ENCODE measurements around the gene GPR65. TPM values are rescaled to one million over a fixed set of nuclear protein-coding genes. Genes with fewer than 3 reads are reported as not detected.

Gene GPR65
- total and polyA plus RNA-seq, 10 of the 15 experiments (the other 5 are each of a cell fraction or from before 2014, with no cell fraction given): 4.4 to 14.7 (median 9.4) TPM

GRCh38 chr14:88005978-88006851, 1.3 kb downstream of the GPR65 start (continued):
- TF ChIP-seq, protein P1, sequence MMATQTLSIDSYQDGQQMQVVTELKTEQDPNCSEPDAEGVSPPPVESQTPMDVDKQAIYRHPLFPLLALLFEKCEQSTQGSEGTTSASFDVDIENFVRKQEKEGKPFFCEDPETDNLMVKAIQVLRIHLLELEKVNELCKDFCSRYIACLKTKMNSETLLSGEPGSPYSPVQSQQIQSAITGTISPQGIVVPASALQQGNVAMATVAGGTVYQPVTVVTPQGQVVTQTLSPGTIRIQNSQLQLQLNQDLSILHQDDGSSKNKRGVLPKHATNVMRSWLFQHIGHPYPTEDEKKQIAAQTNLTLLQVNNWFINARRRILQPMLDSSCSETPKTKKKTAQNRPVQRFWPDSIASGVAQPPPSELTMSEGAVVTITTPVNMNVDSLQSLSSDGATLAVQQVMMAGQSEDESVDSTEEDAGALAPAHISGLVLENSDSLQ (IDR thresholded peaks at IDR 0.05): peak; percentile 41; the same call in 1 of the 2 replicates
- TF ChIP-seq NR2C2 (IDR thresholded peaks at IDR 0.05; ENCODE audit: borderline replicate concordance, control insufficient read depth, insufficient read length, low read depth) (no peak), JUNB (IDR thresholded peaks at IDR 0.05) (peak; percentile 26; the same call in 1 of the 2 replicates), PAX5 (IDR thresholded peaks at IDR 0.05; ENCODE audit: borderline replicate concordance, low read depth, low read length) (no peak; the same call in 1 of the 2 replicates), ELK1 (IDR thresholded peaks at IDR 0.05; ENCODE audit: low read depth, low read length) (no peak), ZBED1 (IDR thresholded peaks at IDR 0.05; ENCODE audit: borderline replicate concordance) (0 out of 2 replicates have a peak, but pooled peaks have one; percentile 21), ZSCAN29 (IDR thresholded peaks at IDR 0.05) (peak; percentile 71; the same call in 1 of the 2 replicates), HCFC1 (IDR thresholded peaks at IDR 0.05; ENCODE audit: low read length) (no peak), RFX5 (IDR thresholded peaks at IDR 0.05; ENCODE audit: low read depth, low read length) (no peak), BHLHE40 (IDR thresholded peaks at IDR 0.05; ENCODE audit: borderline replicate concordance in 1 of 2, low read depth in 2 of 2, low read length in 1 of 2) (peak; percentile 47 to 58; a peak in 2 of 4 replicates), POLR2AphosphoS2 (IDR thresholded peaks at IDR 0.05; ENCODE audit: low read depth, low read length) (0 out of 2 replicates have a peak, but pooled peaks have one; percentile 64), SUPT20H (IDR thresholded peaks at IDR 0.05; ENCODE audit: borderline replicate concordance, control insufficient read depth, low read depth, low read length) (no peak), ETV6 (conservative IDR thresholded peaks at IDR 0.05 in 1 of 2, IDR thresholded peaks at IDR 0.05 in 1 of 2; ENCODE audit: borderline replicate concordance in 1 of 2, low read depth in 1 of 2) (peak in 1 of 2 experiments; percentile 60; a peak in 1 of 4 replicates), ZNF24 (IDR thresholded peaks at IDR 0.05) (peak; percentile 62), BMI1 (IDR thresholded peaks at IDR 0.05; ENCODE audit: borderline replicate concordance) (peak; percentile 39; the same call in 1 of the 2 replicates)
- TF ChIP-seq, protein P2, sequence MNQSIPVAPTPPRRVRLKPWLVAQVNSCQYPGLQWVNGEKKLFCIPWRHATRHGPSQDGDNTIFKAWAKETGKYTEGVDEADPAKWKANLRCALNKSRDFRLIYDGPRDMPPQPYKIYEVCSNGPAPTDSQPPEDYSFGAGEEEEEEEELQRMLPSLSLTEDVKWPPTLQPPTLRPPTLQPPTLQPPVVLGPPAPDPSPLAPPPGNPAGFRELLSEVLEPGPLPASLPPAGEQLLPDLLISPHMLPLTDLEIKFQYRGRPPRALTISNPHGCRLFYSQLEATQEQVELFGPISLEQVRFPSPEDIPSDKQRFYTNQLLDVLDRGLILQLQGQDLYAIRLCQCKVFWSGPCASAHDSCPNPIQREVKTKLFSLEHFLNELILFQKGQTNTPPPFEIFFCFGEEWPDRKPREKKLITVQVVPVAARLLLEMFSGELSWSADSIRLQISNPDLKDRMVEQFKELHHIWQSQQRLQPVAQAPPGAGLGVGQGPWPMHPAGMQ (IDR thresholded peaks at IDR 0.05; ENCODE audit: borderline replicate concordance): no peak
- TF ChIP-seq, protein P3, sequence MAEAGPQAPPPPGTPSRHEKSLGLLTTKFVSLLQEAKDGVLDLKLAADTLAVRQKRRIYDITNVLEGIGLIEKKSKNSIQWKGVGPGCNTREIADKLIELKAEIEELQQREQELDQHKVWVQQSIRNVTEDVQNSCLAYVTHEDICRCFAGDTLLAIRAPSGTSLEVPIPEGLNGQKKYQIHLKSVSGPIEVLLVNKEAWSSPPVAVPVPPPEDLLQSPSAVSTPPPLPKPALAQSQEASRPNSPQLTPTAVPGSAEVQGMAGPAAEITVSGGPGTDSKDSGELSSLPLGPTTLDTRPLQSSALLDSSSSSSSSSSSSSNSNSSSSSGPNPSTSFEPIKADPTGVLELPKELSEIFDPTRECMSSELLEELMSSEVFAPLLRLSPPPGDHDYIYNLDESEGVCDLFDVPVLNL (IDR thresholded peaks at IDR 0.05; ENCODE audit: low read depth, low read length): no peak
- TF ChIP-seq, protein P4, sequence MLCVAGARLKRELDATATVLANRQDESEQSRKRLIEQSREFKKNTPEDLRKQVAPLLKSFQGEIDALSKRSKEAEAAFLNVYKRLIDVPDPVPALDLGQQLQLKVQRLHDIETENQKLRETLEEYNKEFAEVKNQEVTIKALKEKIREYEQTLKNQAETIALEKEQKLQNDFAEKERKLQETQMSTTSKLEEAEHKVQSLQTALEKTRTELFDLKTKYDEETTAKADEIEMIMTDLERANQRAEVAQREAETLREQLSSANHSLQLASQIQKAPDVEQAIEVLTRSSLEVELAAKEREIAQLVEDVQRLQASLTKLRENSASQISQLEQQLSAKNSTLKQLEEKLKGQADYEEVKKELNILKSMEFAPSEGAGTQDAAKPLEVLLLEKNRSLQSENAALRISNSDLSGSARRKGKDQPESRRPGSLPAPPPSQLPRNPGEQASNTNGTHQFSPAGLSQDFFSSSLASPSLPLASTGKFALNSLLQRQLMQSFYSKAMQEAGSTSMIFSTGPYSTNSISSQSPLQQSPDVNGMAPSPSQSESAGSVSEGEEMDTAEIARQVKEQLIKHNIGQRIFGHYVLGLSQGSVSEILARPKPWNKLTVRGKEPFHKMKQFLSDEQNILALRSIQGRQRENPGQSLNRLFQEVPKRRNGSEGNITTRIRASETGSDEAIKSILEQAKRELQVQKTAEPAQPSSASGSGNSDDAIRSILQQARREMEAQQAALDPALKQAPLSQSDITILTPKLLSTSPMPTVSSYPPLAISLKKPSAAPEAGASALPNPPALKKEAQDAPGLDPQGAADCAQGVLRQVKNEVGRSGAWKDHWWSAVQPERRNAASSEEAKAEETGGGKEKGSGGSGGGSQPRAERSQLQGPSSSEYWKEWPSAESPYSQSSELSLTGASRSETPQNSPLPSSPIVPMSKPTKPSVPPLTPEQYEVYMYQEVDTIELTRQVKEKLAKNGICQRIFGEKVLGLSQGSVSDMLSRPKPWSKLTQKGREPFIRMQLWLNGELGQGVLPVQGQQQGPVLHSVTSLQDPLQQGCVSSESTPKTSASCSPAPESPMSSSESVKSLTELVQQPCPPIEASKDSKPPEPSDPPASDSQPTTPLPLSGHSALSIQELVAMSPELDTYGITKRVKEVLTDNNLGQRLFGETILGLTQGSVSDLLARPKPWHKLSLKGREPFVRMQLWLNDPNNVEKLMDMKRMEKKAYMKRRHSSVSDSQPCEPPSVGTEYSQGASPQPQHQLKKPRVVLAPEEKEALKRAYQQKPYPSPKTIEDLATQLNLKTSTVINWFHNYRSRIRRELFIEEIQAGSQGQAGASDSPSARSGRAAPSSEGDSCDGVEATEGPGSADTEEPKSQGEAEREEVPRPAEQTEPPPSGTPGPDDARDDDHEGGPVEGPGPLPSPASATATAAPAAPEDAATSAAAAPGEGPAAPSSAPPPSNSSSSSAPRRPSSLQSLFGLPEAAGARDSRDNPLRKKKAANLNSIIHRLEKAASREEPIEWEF (IDR thresholded peaks at IDR 0.05; ENCODE audit: insufficient replicate concordance, low read depth, low read length): peak; percentile 43

Measured in GM12878 (cell line).